WTC11 (cell line): ENCODE measurements around the gene EPB41. TPM values are rescaled to one million over a fixed set of nuclear protein-coding genes. Genes with fewer than 3 reads are reported as not detected.

Experiments
- ATAC-seq: fragments of 200-7000 bp; cut with Tn5 transposase; 2 replicates; pipeline ENCODE4 v1.10.0; 2021; ENCODE audit warnings: mild to moderate bottlenecking, moderate library complexity
- CTCF ChIA-PET: fragments of 300-600 bp; sonication (Branson Sonifier 250); formaldehyde crosslinking; loops from one replicate; lab custom pipeline; 2021; ENCODE audit warnings: antibody characterized with exemption; lab: Charles Lee
- POLR2A ChIA-PET: fragments of 350-600 bp; sonication (Branson Sonifier 250); formaldehyde crosslinking; loops from one replicate; lab custom pipeline; 2021; ENCODE audit warnings: antibody characterized with exemption; lab: Charles Lee
- DNase-seq: peaks from one replicate; pipeline ENCODE4 v3.0.0; 2021; ENCODE audit warnings: low spot score
- H3K27ac Mint-ChIP-seq: 2 replicates; pipeline ENCODE4 v1.8.0; 2021; ENCODE audit warnings: mixed read lengths
- H3K27me3 Mint-ChIP-seq: 2 replicates; pipeline ENCODE4 v1.8.0; 2021; ENCODE audit warnings: low read depth, mild to moderate bottlenecking, moderate library complexity, mixed read lengths
- H3K36me3 Mint-ChIP-seq: 2 replicates; pipeline ENCODE4 v1.8.0; 2021; ENCODE audit warnings: mixed read lengths
- H3K4me1 Mint-ChIP-seq: 2 replicates; pipeline ENCODE4 v1.8.0; 2022; ENCODE audit warnings: mixed read lengths
- H3K4me3 Mint-ChIP-seq: 2 replicates; pipeline ENCODE4 v1.8.0; 2021; ENCODE audit warnings: mild to moderate bottlenecking, moderate library complexity, mixed read lengths
- H3K9me3 Mint-ChIP-seq: 2 replicates; pipeline ENCODE4 v1.8.0; 2021; ENCODE audit warnings: mixed read lengths
- ERG ChIP-seq: fragments of 250-450 bp; sonication (Bioruptor Pico); IDR thresholded peaks from 2 replicates; pipeline ENCODE4 v1.8.0; 2021; ENCODE audit warnings: mild to moderate bottlenecking
- ETV6 ChIP-seq: sonication (generic); formaldehyde crosslinking; IDR thresholded peaks from 2 replicates; pipeline ENCODE4 v1.8.1; 2022; ENCODE audit warnings: mild to moderate bottlenecking, missing genetic modification reagents
- FOXP1 ChIP-seq: sonication (generic); formaldehyde crosslinking; IDR thresholded peaks from 2 replicates; pipeline ENCODE4 v1.8.0; 2022; ENCODE audit warnings: missing genetic modification reagents, mild to moderate bottlenecking, moderate library complexity, borderline replicate concordance
- FOXP4 ChIP-seq: sonication (generic); formaldehyde crosslinking; IDR thresholded peaks from 2 replicates; pipeline ENCODE4 v1.8.0; 2022; ENCODE audit warnings: mild to moderate bottlenecking, missing genetic modification reagents
- GABPB1 ChIP-seq: sonication (generic); formaldehyde crosslinking; IDR thresholded peaks from 2 replicates; pipeline ENCODE4 v1.8.1; 2023; ENCODE audit warnings: mild to moderate bottlenecking, missing genetic modification reagents
- HMGA2 ChIP-seq: fragments of 250-450 bp; sonication (Bioruptor Pico); IDR thresholded peaks from 2 replicates; pipeline ENCODE4 v1.4.0; 2021; ENCODE audit warnings: mild to moderate bottlenecking, moderate library complexity
- JAZF1 ChIP-seq: fragments of 250-450 bp; sonication (Bioruptor Pico); IDR thresholded peaks from 2 replicates; pipeline ENCODE4 v1.9.0; 2021; ENCODE audit warnings: moderate library complexity, mild to moderate bottlenecking, inconsistent platforms
- MAX ChIP-seq: sonication (generic); formaldehyde crosslinking; IDR thresholded peaks from 2 replicates; pipeline ENCODE4 v1.8.0; 2022; ENCODE audit warnings: mild to moderate bottlenecking, missing genetic modification reagents
- NFE2L1 ChIP-seq: sonication (generic); formaldehyde crosslinking; IDR thresholded peaks from 2 replicates; pipeline ENCODE4 v1.8.1; 2023; ENCODE audit warnings: missing genetic modification reagents
- NFYB ChIP-seq: sonication (generic); formaldehyde crosslinking; conservative IDR thresholded peaks from 2 replicates; pipeline ENCODE4 v1.8.0; 2022; ENCODE audit warnings: low read depth, missing genetic modification reagents
- NR1H2 ChIP-seq: sonication (generic); formaldehyde crosslinking; IDR thresholded peaks from 2 replicates; pipeline ENCODE4 v1.9.0; 2021; ENCODE audit warnings: mild to moderate bottlenecking, moderate library complexity, missing genetic modification reagents
- PRRX2 ChIP-seq: fragments of 250-450 bp; sonication (Bioruptor Pico); IDR thresholded peaks from 2 replicates; pipeline ENCODE4 v1.8.0; 2021; ENCODE audit warnings: mild to moderate bottlenecking
- RORB ChIP-seq: fragments of 250-450 bp; sonication (Bioruptor Pico); IDR thresholded peaks from 2 replicates; pipeline ENCODE4 v1.9.0; 2021; ENCODE audit warnings: mild to moderate bottlenecking
- SP1 ChIP-seq: sonication (generic); formaldehyde crosslinking; conservative IDR thresholded peaks from 2 replicates; pipeline ENCODE4 v1.8.1; 2022; ENCODE audit warnings: missing genetic modification reagents
- TCF7 ChIP-seq: sonication (generic); formaldehyde crosslinking; IDR thresholded peaks from 2 replicates; pipeline ENCODE4 v1.8.0; 2022; ENCODE audit warnings: mild to moderate bottlenecking, low read depth, missing genetic modification reagents, moderate library complexity
- TP53 ChIP-seq: sonication (generic); formaldehyde crosslinking; IDR thresholded peaks from 2 replicates; pipeline ENCODE4 v1.8.1; 2023; ENCODE audit warnings: mild to moderate bottlenecking, missing genetic modification reagents
- ZBTB43 ChIP-seq: sonication (generic); formaldehyde crosslinking; IDR thresholded peaks from 2 replicates; pipeline ENCODE4 v1.8.1; 2023; ENCODE audit warnings: mild to moderate bottlenecking, missing genetic modification reagents
- ZNF121 ChIP-seq: sonication (generic); formaldehyde crosslinking; IDR thresholded peaks from 2 replicates; pipeline ENCODE4 v1.8.0; 2023; ENCODE audit warnings: missing genetic modification reagents
- ZNF138 ChIP-seq: sonication (generic); formaldehyde crosslinking; conservative IDR thresholded peaks from 2 replicates; pipeline ENCODE4 v1.8.1; 2022; ENCODE audit warnings: mild to moderate bottlenecking, moderate library complexity, missing genetic modification reagents
- ZNF281 ChIP-seq: sonication (generic); formaldehyde crosslinking; IDR thresholded peaks from 2 replicates; pipeline ENCODE4 v1.8.0; 2023; ENCODE audit warnings: mild to moderate bottlenecking, missing genetic modification reagents
- ZNF532 ChIP-seq: fragments of 250-450 bp; sonication (Bioruptor Pico); IDR thresholded peaks from 2 replicates; pipeline ENCODE4 v1.9.0; 2021; ENCODE audit warnings: mild to moderate bottlenecking, borderline replicate concordance
- total RNA-seq: library from RNA; stranded (reverse); gene quantifications from 3 replicates; pipeline ENCODE4 v1.2.3, GENCODE V29; 2021

The EPB41 gene
- total RNA-seq, 1 experiment from 2014 or later, result 85.0 TPM

- no peaks in the 10 kb centered on the region for H3K9me3 Mint-ChIP-seq
- no peak overlapping the region for H3K27ac Mint-ChIP-seq
- H3K4me3 Mint-ChIP-seq, result no peak overlapping the region
- DNase-seq (no peak), ATAC-seq (no peak)
- ChIA-PET POLR2A (no interaction called here), CTCF (interaction anchor here (1.0 kb wide), 1 partner anchor 143 kb away, joined by 4 read pairs; no protein-coding TSS in a partner anchor)
- no peaks in the 10 kb centered on the region for H3K27me3 Mint-ChIP-seq
- H3K36me3 Mint-ChIP-seq, result peaks cover 3% of the 10 kb centered on the region
- H3K4me1 Mint-ChIP-seq, result no peaks in the 10 kb centered on the region
- TF ChIP-seq TCF7 (CRISPR knock-in tag) (no peak), JAZF1 (CRISPR knock-in tag) (no peak), NFE2L1 (CRISPR knock-in tag) (no peak), HMGA2 (CRISPR knock-in tag) (no peak), GABPB1 (CRISPR knock-in tag) (no peak), ETV6 (CRISPR knock-in tag) (no peak), SP1 (CRISPR knock-in tag) (no peak), FOXP4 (CRISPR knock-in tag) (no peak), TP53 (CRISPR knock-in tag) (no peak), MAX (CRISPR knock-in tag) (no peak), PRRX2 (CRISPR knock-in tag) (no peak), ZBTB43 (CRISPR knock-in tag) (no peak)
Observed at GRCh38 chr1:29055160-29055559, 140.8 kb downstream of the EPB41 start.

- POLR2A ChIA-PET, result no interaction called here
- DNase-seq, result no peak
- Mint-ChIP-seq H3K4me1 (no peaks in the 10 kb centered on the region), H3K4me3 (no peak overlapping the region), H3K27ac (no peak overlapping the region), H3K9me3 (no peaks in the 10 kb centered on the region), H3K27me3 (no peaks in the 10 kb centered on the region), H3K36me3 (no peaks in the 10 kb centered on the region)
- CTCF ChIA-PET, result interaction anchor here (0.5 to 1.0 kb wide), 2 partner anchors 21 to 141 kb away, joined by 4 read pairs; no protein-coding TSS in a partner anchor
- no peak for ATAC-seq
- TF ChIP-seq FOXP1 (CRISPR knock-in tag), result no peak
- no peak for TF ChIP-seq ERG
- TF ChIP-seq ZNF281 (CRISPR knock-in tag), result no peak
- TF ChIP-seq JAZF1 (CRISPR knock-in tag), result no peak
Observed at GRCh38 chr1:29056256-29056655, 141.9 kb downstream of the EPB41 start.

GRCh38 chr1:29057700-29058099 lies 143.3 kb downstream of the EPB41 start:
- no peaks in the 10 kb centered on the region for H3K36me3 Mint-ChIP-seq
- no peak overlapping the region for H3K27ac Mint-ChIP-seq
- ChIA-PET POLR2A (no interaction called here), CTCF (interaction anchor here (1.0 kb wide), 1 partner anchor 164 kb away, joined by 3 read pairs; no protein-coding TSS in a partner anchor)
- DNase-seq, result no peak
- H3K4me3 Mint-ChIP-seq, result no peak overlapping the region
- ATAC-seq, result no peak
- peaks cover 3% of the 10 kb centered on the region; the same call in 1 of the 2 replicates for H3K4me1 Mint-ChIP-seq
- H3K27me3 Mint-ChIP-seq, result no peaks in the 10 kb centered on the region
- no peaks in the 10 kb centered on the region for H3K9me3 Mint-ChIP-seq
- TF ChIP-seq RORB (CRISPR knock-in tag), result no peak
- TF ChIP-seq ZNF532 (CRISPR knock-in tag), result no peak
- no peak for TF ChIP-seq NFYB (CRISPR knock-in tag)
- no peak for TF ChIP-seq ZNF121 (CRISPR knock-in tag)
- no peak for TF ChIP-seq NR1H2
- no peak for TF ChIP-seq ZNF138 (CRISPR knock-in tag)
- TF ChIP-seq SP1 (CRISPR knock-in tag), result no peak
